C4-2B (cell line): ENCODE results near the gene NDUFB1.

Experiments used
- ZFX ChIP-seq: fragments of 450-650 bp; IDR thresholded peaks from 2 replicates; pipeline ENCODE4 v1.6.1; 2017
- TF ChIP-seq, protein P1 (sequence below): fragments of 450-650 bp; conservative IDR thresholded peaks from 2 replicates; pipeline ENCODE4 v1.5.1; 2017; ENCODE audit warnings: mild to moderate bottlenecking

DNA sequence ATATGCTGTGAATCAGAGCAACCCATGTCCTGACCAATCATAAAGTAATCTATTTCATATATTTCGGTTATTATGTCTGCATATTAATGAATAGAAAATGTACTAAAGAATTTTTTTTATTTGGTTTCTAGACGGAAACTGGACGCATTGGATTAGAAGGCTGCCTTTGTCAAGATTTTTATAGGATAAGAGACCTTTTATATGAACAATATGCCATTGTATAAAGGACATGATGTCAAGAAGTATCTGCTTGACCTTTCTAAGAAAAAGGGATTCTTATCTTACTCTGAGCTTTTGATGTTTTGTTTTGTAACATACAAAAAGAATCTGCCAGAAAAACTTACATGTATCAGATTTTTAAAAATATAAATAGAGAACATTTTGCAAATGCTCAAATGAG is 40.0 kb upstream of the NDUFB1 start:
- TF ChIP-seq, protein P1, sequence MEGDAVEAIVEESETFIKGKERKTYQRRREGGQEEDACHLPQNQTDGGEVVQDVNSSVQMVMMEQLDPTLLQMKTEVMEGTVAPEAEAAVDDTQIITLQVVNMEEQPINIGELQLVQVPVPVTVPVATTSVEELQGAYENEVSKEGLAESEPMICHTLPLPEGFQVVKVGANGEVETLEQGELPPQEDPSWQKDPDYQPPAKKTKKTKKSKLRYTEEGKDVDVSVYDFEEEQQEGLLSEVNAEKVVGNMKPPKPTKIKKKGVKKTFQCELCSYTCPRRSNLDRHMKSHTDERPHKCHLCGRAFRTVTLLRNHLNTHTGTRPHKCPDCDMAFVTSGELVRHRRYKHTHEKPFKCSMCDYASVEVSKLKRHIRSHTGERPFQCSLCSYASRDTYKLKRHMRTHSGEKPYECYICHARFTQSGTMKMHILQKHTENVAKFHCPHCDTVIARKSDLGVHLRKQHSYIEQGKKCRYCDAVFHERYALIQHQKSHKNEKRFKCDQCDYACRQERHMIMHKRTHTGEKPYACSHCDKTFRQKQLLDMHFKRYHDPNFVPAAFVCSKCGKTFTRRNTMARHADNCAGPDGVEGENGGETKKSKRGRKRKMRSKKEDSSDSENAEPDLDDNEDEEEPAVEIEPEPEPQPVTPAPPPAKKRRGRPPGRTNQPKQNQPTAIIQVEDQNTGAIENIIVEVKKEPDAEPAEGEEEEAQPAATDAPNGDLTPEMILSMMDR, result no peak
- TF ChIP-seq ZFX, result no peak
